Measurements from ENCODE around the gene LRRC73. TPM values are rescaled to one million over a fixed set of nuclear protein-coding genes. Genes with fewer than 3 reads are reported as not detected.
"Not testable (repeated sequence)": the region's sequence is repeated elsewhere in the genome, so short reads cannot be mapped to it uniquely, and the experiment has no call there.

The LRRC73 gene
- total RNA-seq, 2 experiments from 2014 or later, result 0.10 TPM

GRCh38 chr6:43467265-43467664 is 42.9 kb downstream of the LRRC73 start:
- not testable (repeated sequence) for H3K36me3 Mint-ChIP-seq, DNase-seq, H3K27ac Mint-ChIP-seq, H3K4me3 Mint-ChIP-seq, H3K4me1 Mint-ChIP-seq, H3K9me3 Mint-ChIP-seq
- H3K27me3 Mint-ChIP-seq, result peaks cover 36% of the 10 kb centered on the region

- Mint-ChIP-seq H3K27me3 (peaks cover 37% of the 10 kb centered on the region), H3K36me3 (no peaks in the 10 kb centered on the region), H3K9me3 (no peaks in the 10 kb centered on the region), H3K4me3 (no peak overlapping the region), H3K27ac (no peak overlapping the region), H3K4me1 (no peaks in the 10 kb centered on the region)
- DNase-seq, result no peak
These were observed 44.2 kb downstream of the LRRC73 start for GRCh38 chr6:43465948-43466347.

GRCh38 chr6:43464337-43464736 is 45.8 kb downstream of the LRRC73 start:
- DNase-seq, result no peak
- no peak overlapping the region for H3K4me3 Mint-ChIP-seq
- no peaks in the 10 kb centered on the region for H3K9me3 Mint-ChIP-seq
- H3K27me3 Mint-ChIP-seq, result peaks cover 29% of the 10 kb centered on the region
- no peak overlapping the region for H3K27ac Mint-ChIP-seq
- H3K36me3 Mint-ChIP-seq, result no peaks in the 10 kb centered on the region
- no peaks in the 10 kb centered on the region for H3K4me1 Mint-ChIP-seq

GRCh38 chr6:43461936-43462335 is 48.2 kb downstream of the LRRC73 start:
- H3K36me3 Mint-ChIP-seq, result peaks cover under 1% of the 10 kb centered on the region
- peaks cover 23% of the 10 kb centered on the region for H3K27me3 Mint-ChIP-seq
- H3K4me1 Mint-ChIP-seq, result peaks cover under 1% of the 10 kb centered on the region
- no peak for DNase-seq
- H3K4me3 Mint-ChIP-seq, result no peak overlapping the region
- peaks cover 1% of the 10 kb centered on the region for H3K9me3 Mint-ChIP-seq
- H3K27ac Mint-ChIP-seq, result no peak overlapping the region

- H3K36me3 Mint-ChIP-seq, result peaks cover 3% of the 10 kb centered on the region
- no peak overlapping the region for H3K27ac Mint-ChIP-seq
- H3K27me3 Mint-ChIP-seq, result peaks cover 34% of the 10 kb centered on the region
- H3K4me3 Mint-ChIP-seq, result no peak overlapping the region
- DNase-seq, result no peak
- peaks cover 8% of the 10 kb centered on the region for H3K4me1 Mint-ChIP-seq
- peaks cover 6% of the 10 kb centered on the region for H3K9me3 Mint-ChIP-seq
These were observed 50.1 kb downstream of the LRRC73 start for GRCh38 chr6:43460032-43460431.

GRCh38 chr6:43459535-43459934 is 50.6 kb downstream of the LRRC73 start:
- peaks cover 34% of the 10 kb centered on the region for H3K27me3 Mint-ChIP-seq
- H3K4me1 Mint-ChIP-seq, result peaks cover 8% of the 10 kb centered on the region
- H3K36me3 Mint-ChIP-seq, result peaks cover 3% of the 10 kb centered on the region
- H3K27ac Mint-ChIP-seq, result no peak overlapping the region
- peaks cover 6% of the 10 kb centered on the region for H3K9me3 Mint-ChIP-seq
- H3K4me3 Mint-ChIP-seq, result no peak overlapping the region
- DNase-seq, result no peak

GRCh38 chr6:43458154-43458553 is 52.0 kb downstream of the LRRC73 start:
- H3K9me3 Mint-ChIP-seq, H3K27ac Mint-ChIP-seq, H3K4me3 Mint-ChIP-seq, DNase-seq, H3K4me1 Mint-ChIP-seq, H3K36me3 Mint-ChIP-seq: not testable (repeated sequence)
- H3K27me3 Mint-ChIP-seq, result peaks cover 26% of the 10 kb centered on the region

GRCh38 chr6:43457643-43458042 is 52.5 kb downstream of the LRRC73 start:
- DNase-seq, result no peak

More at GRCh38 chr6:43457643-43458042, 52.5 kb downstream of the LRRC73 start:
- no peak overlapping the region for H3K27ac Mint-ChIP-seq
- no peak overlapping the region for H3K4me3 Mint-ChIP-seq
- H3K9me3 Mint-ChIP-seq, result peaks cover 6% of the 10 kb centered on the region
- peaks cover 3% of the 10 kb centered on the region for H3K36me3 Mint-ChIP-seq
- H3K27me3 Mint-ChIP-seq, result peaks cover 24% of the 10 kb centered on the region
- H3K4me1 Mint-ChIP-seq, result peaks cover 8% of the 10 kb centered on the region

Other genes starting within 250 kb of the LRRC73 start
- not detected for gene SLC22A7, start 212.1 kb downstream of the LRRC73 start, total RNA-seq
- gene CRIP3, start 201.5 kb downstream of the LRRC73 start, total RNA-seq, result 1 to 10 TPM; 1.4 to 1.5 TPM
- 10 to 100 TPM in 1 of 2 experiments, 1 to 10 TPM in 1; 10.0 to 10.1 TPM for gene ZNF318, start 140.7 kb downstream of the LRRC73 start, total RNA-seq
- 10 to 100 TPM; 22.9 to 24.3 TPM for gene ABCC10, start 82.8 kb downstream of the LRRC73 start, total RNA-seq
- gene DLK2, start 54.8 kb downstream of the LRRC73 start, total RNA-seq, result under 1 TPM; 0.78 to 0.93 TPM
- gene TJAP1, start 32.8 kb downstream of the LRRC73 start, total RNA-seq, result 10 to 100 TPM; 36.5 to 37.2 TPM
- gene YIPF3, start 6.6 kb upstream of the LRRC73 start, total RNA-seq, result 10 to 100 TPM; 38.1 to 38.2 TPM
- 10 to 100 TPM; 87.6 to 99.1 TPM for gene POLR1C, start 6.7 kb upstream of the LRRC73 start, total RNA-seq
- gene XPO5, start 65.7 kb upstream of the LRRC73 start, total RNA-seq, result 100 to 1,000 TPM; 119 to 121 TPM
- gene POLH, start 65.8 kb upstream of the LRRC73 start, total RNA-seq, result 10 to 100 TPM; 23.4 to 30.1 TPM
- 10 to 100 TPM; 49.2 to 52.1 TPM for gene GTPBP2, start 118.9 kb upstream of the LRRC73 start, total RNA-seq
- gene MAD2L1BP, start 125.5 kb upstream of the LRRC73 start, total RNA-seq, result 10 to 100 TPM; 29.9 to 30.1 TPM
- gene RSPH9, start 134.7 kb upstream of the LRRC73 start, total RNA-seq, result not detected
- gene MRPS18A, start 177.4 kb upstream of the LRRC73 start, total RNA-seq, result 10 to 100 TPM; 63.8 to 65.3 TPM

Data from activated naive CD8-positive, alpha-beta T cell treated with anti-CD3 and anti-CD28 coated beads for 36 hours (primary cell).